Peyer's patch (tissue), 4 donors: Measurements from ENCODE around the gene VSTM5.

Experiments
- CTCF ChIP-seq, 6 experiments: fragments of 450-650 bp in 4 of 6; fragments of 200-600 bp in 2 of 6; sonication (generic) in 1 of 6; IDR thresholded peaks; one replicate each; pipeline ENCODE4 v1.5.1; 2017 to 2019; ENCODE audit warnings: antibody characterized with exemption in 6 of 6, mild to moderate bottlenecking in 3 of 6, moderate library complexity in 1 of 6
- POLR2A ChIP-seq, 2 donors: fragments of 450-650 bp; IDR thresholded peaks; one replicate each; pipeline ENCODE4 v1.5.1; 2017; ENCODE audit warnings: antibody characterized with exemption in 2 of 2, mild to moderate bottlenecking in 2 of 2, moderate library complexity in 2 of 2

- no peak for TF ChIP-seq POLR2A (IDR thresholded peaks at IDR 0.05)
- no peak for TF ChIP-seq CTCF (IDR thresholded peaks at IDR 0.05)
These were observed 76.7 kb downstream of the VSTM5 start for GRCh38 chr11:93773601-93774200.
